ENCODE results near the gene TFF2.

Gene TFF2

DNA sequence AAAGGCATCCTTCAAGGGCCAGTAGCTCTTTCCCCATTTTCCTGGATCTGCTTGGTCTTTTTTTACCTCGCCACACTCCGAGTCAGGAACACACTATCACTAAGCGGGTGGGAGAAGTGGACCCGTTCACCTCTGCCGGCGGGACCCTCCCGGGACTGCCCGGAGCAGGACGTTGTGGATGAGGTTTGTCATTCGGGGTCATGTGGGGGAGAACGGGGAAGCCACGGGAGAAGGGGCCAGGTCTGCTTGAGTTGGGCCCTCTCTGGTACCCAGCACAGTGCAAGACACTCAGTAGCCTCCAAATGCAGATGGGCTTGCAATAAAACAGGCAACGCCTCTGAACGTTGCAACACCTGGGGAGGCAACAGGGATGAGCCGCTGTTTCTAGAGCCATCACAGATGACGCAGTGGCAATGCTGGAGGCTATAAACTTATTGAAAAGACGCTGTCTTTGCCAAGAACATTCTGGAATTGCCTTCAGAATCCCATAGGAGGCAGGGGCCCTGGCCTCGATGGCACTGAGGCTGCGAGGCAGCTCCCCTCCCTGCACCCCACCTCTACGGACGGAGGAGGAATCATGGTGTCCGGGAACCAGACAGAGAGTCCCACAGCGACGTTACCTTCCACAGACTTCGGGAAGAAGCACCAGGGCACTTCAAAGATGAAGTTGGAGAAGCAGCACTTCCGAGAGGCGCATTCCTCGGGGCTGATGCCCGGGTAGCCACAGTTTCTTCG lies 3.8 kb downstream of the TFF2 start:
- DNase-seq (ENCODE audit: low read depth) = no peak

DNA sequence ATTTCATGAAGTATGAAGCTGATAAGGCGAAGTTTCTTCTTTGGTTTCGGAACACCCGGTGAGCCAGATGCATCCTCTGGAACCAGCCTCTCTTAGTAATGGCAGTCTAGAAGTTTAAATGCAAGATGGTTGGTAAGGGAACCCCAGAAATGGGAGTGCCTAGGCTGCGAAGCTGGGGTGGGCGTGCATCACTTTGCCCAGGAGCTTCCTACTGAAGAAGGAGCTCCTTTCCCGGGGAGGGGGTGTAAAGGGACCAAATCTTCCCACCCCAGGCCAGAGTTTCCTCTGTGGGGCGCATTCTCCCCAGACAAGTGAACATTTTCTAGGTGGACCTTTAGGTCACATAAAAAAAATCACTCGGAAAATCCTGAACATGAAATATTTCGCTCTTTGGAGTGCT lies 4.4 kb downstream of the TFF2 start:
- DNase-seq (ENCODE audit: low read depth) = no peak

DNA sequence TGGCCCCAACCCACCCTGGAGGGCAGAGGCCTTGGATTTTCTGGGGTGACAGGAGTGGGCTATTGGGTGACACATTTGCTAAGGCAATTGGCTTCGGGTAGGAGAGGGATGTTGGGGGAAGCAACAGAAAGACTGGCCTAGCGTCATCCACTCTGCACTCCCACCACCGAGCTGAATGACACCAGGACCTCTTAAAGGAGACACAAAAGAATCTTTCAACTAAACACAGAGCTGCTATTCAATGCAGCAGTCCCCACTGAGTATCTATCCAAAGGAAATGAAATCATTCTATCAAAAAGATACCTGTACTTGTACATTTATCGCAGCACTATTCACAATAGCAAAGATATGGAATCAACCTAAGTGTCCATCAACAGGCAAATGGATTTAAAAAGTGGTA lies 6.2 kb downstream of the TFF2 start:
- no peak for DNase-seq (ENCODE audit: low read depth)

DNA sequence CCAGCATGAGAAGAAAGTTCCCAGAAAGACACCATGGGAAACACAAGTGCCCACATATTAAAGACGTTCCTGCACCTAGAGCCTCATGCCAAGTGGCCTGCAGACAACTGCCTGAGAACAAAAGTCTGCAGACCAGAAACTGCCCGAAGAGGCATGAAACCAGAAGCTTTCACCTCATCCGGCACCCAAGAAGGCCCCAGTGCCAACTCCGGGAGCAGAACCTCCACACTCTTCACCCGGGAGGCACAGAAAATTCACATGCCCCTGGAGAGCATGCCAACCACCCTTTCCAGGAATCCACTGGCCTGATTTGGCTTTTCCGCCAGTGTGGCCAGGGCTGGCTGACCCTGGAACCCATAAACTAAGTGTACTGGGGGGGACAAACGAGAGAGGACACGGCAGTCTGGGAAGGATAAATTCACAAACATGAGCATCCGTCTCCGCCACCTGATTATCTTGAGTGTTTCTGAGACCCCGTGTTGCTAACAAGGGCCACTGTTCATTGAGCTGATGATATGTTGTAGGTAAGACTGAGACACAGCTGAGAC lies 6.8 kb downstream of the TFF2 start:
- no peak for DNase-seq (ENCODE audit: low read depth)

DNA sequence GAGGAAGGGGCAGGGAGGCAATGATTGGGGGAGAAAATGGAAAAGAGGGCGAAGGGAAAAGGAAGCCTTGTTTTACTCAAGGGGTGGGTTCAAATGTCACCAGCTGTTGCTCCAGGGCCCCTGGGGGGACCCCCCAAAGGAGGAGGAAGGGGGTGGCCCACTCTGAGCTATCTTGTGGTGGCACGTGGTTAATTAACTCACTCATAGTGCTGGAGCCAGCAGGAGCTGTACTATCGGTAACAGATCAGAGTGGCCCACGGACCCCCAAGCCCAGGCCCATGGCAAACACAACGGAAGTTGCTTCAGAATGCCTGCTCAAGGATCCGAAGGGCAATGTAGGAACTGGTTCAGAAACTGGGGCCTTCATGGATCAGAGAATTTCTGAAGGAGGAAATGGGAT lies 7.2 kb downstream of the TFF2 start:
- DNase-seq (ENCODE audit: low read depth) = no peak

DNA sequence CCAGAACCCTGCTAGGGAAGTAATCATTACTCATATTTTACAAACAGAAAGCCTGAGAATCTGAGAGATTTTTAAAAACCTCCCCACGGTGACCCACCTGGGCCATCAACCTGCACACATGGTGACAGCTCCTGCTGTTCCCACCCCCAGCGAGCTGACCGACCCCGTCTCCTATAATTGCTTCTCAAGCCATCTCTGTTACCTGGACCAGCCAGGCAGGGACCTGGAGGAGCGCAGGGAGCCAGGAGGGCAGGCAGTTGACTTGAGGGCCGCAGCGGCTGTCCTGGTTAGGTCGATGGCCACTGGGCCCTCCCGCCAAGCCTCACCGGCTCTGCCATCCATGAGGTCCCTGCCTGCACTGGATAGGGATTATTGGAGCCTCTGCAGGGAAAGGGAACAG lies 7.7 kb downstream of the TFF2 start:
- DNase-seq (ENCODE audit: low read depth) = no peak

DNA sequence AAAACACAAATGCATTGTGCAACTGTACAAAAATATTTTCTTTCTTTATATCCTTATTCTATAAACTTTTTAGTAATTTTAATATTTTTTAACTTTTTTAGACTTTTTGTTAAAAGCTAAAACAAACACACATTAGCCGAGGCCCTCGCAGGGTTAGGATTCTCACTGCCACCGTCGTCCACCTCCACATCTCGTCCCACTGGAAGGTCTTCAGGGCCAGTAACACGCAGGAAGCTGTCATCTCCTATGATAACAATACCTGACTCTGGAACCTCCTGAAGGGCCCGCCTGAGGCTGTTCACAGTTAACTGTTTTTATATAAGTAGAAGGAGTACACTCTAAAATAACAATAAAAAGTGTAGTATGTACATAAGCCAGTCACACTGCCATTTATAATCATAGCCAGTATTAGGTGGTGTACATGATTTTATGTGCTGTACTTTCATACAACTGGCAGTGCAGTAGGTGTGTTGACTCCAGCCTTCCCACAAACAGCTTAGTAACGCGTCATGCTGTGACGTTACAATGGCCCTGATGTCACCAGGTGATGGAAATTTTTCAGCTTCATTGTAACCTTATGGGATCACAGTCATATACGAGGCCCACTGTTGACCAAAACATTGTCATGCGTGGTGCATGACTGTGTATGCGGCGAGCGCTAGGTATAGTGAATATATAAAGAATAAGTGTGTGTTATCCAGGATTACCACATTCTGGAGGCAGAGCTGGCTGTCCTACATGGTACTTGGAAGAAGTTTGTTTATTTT lies 8.8 kb downstream of the TFF2 start:
- no peak for DNase-seq (ENCODE audit: low read depth)

DNA sequence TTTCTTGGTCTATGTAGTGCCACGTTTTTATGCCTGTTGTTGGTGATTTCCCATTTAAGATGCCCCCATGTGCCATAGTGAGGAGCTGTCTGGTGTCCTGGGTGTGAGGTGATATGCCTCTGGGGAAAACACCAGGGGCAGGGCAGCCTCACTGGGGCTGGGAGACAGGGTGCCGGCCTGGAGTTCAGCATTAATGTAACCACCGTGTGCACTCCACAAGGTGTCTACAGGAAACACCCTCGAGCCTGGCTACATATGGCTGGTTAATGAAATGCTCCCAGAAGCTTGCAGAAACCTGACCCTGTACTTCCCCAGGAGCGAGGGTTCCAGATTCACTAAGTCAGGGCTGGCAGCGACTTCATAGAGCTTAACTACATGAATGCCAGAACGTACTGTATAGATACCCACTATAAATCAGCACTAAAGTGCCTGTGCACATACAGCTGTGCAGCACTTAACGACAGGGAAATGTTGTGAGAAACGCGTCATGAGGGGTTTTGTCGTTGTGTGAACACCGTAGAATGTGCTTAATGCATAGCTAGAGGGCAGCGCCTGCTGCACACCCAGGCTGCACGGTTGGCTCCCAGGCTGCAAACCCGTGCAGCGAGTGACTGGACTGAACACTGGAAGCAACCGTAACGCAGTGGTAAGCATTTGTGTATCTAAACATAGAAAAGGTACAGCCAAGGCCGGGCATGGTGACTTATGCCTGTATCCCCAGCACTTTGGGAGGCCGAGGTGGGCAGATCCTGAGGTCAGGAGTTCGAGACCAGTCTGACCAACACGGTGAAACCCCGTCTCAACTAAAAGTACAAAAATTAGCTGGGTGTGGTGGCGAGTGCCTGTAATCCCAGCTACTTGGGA lies 10.4 kb downstream of the TFF2 start:
- DNase-seq (ENCODE audit: low read depth) = no peak

DNA sequence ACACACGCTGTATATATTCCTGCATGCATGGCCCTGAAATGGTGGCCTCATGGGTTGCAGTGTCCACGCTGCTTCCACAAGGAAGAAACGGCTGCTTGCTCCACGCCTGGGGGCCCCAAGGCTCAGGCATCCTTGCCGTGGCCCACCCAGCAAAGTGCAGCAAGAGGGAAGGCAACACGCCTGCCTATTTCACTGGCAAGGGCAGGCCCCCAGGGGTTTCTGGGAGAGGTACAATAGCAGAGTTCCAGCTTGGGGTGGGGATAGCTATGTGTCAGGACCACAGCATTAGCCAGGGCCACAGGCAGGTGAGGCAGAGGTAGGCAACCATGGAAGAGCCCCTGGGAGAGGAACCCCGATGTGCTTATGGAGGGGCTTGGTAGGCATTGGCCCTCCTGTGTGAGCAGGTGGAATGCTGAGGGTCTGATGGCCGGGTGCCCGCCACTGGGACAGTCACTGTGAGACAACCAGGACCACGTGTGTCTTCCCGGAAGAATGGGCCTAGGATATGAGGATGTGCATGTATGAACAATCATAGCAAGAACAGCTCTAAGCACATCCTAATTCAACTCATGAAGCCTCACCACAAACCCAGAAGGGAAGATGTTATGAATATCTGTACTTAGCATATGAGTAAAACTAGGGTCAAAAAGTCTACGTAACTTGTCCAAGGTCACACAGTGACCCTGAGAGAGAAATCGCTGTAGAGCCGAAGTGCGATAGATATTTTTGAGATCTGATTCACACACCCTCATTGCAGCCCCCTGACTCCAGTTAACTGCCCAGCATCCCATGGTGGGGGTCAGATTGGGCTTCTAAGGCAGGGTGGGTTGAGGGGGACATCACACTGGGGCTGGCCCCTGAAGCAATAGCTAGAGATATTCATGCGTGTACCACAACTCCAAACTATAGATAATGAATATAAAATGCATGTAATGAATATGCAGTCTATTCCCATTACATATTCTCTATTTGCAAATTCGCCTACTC lies 11.8 kb downstream of the TFF2 start:
- DNase-seq (ENCODE audit: low read depth) = no peak

DNA sequence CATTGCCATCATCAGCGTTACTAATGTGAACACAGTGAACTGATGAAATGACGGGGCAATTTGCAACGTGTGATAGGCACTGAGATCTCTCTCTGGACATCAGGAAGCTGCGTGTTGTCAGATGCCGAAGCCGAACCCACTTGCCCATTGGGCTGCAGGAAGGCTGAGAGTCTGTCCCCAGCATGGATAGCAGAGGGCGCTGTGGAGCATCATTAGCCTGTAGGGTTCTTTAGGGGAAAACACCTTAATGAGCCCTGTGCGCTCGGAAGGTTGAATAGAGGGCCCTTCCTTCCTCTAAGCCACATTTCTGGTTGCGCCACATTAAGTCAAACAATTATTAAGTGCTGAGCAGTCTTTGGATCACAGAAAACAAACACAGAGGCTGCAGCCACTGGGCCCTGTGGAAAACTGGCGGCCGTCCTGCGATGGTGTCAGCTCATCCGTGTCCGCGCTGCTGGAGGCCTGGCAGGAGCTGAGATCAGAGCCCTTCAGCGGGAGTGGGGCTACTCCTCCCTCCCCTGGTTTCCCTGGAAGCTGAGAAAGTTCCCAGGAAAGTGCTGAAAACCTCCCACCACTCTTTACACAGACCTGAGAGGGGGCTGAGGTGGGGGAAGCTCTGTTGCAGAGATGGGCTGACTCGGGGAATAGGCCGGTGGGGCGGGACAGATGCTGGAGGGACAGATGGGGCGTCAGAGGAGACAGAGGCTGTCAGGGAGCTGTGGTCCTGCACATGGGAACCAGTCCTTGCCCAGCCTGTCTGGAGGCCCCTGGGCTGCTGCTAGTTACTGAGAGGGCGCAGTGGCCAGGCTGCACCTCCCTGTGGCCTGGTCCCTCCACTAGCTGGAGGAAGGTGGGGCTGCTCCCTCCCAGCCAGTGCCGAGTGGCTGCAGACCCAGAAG lies 12.7 kb downstream of the TFF2 start:
- DNase-seq (ENCODE audit: low read depth) = peak; percentile 4

DNA sequence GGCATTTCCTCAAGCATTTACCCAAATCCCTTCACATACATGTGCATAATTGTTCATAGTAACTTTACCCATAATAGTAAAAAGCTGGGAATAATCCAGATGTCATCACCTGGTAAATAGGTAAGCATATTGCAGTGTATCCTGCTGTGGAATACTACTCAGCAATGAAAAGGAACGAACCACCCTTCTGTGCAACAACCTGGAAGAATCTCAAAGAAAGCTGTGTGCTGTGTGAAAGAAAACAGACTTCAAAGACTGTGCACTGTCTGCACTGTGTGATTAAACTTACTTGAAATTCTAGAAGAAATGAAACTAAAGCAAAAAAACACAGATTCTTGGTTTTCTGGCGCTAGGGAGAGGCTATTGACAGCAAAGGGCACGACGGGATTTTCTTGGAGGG lies 13.5 kb downstream of the TFF2 start:
- DNase-seq (ENCODE audit: low read depth) = no peak

DNA sequence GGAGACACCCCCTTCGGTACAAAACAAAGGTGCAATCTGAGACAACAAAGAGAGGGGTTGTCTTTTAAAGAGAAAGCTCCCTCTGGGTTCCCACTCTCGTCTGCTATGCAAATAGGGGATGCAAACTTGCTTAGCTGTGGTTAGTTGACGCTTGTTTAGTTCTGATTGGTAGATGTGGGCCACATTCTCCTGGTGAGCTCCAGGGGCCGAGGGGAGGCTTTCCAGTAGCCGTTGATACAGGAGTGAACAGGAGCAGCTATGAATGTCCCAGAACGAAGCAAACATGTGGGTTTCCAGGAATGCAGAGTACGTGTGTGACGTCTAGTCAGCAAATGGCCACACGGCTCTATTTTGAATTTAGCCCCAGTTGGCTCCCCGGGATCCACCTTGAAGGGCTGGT lies 14.7 kb downstream of the TFF2 start:
- no peak for DNase-seq (ENCODE audit: low read depth)

DNA sequence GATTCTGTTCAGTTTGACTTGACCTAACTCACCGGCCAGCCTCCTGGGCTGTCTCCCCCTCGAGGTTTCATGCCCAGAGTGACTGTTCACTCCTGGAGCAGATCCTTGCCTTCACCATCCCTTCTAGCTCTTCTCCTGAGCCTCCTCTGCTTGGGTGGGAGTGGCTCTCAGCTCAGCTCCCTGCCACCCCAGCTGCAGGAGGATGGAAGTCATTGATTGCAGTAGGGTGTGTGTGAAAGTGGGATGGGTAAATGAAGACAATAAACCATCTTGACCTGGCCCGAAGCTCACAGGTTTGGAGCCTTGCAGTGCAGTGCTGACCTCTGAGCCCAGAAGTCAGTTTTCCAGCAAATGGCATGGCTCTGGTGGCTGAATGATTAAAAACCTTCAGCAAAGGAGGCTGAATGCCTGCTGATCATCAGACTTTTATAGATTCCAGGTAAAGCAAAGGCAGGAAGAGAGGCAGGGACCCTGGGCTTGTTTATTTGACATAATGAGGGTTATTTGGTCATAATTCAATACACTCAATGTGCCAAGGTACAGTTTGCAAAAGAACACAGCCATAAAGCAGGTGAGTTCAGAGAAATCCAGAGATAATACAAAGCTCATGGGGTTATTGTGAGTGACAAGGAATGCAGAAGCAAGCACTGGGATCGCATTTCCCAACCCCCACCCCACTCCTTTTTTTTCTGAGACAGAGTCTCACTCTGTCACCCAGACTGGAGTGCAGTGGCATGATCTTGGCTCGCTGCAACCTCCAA lies 18.1 kb downstream of the TFF2 start:
- no peak for DNase-seq (ENCODE audit: low read depth)

DNA sequence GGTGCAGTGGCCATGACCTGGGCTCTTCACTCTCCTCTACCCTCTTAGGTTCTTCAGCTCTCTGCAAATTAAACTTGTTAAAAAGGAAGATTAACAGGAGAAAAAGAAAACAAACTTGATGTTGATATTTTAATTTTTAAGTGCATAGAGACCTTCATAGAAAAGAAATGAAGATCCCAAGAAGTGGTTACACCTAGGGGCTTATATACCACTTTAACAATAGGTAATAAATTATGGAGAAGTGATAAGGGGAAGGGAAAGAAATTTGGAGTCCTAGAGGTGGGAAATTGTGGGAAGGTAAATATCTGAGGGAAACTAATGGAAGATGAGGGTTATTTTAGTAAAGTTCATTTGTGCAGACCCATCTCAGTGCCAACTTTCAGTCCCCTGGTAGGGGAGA lies 19.1 kb downstream of the TFF2 start:
- no peak for DNase-seq (ENCODE audit: low read depth)

DNA sequence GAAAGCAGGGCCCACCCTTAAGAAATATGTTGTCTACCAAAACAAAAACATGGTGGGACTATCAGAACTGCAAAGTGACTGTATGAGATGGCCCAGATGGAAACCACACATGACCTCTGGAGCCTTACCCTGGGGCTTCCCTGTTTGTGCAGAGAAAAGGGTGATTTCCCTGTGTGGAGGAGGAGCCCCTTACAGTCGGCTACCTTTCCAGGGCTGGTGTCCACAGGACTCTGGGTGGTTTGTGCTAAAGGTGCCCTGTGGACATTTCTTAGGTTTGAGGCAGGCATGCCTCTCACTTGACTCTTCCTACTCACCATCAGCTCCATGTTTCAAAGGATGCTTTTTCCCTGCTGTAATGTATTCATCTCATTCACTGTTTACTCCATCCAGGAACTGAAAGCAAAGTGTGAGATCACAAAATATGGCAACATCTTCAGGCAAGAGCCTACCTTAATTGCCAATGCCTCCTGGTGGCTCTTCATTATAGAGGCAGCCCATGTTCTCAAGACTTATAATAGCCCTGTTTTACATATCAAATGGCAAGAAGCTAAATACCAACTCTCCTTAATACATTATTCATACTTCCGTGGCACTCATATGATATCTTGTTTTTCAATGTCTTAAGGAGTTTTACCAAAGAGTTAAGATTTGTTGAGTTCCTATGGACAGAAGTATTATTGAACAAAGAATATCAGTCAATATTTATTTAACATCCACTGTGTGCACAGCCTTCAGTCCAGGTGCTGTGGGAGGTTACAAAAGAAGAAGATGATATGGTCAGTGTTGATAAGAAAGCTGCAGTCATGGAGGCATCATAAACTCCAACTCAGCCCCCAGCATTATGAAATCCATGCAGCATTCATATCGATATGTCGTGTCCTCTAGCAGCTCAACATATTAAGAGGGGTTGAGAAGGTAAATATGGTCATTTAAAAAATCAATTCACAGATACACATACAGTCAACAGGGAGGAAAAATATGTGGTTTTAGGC lies 20.1 kb downstream of the TFF2 start:
- no peak for DNase-seq (ENCODE audit: low read depth)

DNA sequence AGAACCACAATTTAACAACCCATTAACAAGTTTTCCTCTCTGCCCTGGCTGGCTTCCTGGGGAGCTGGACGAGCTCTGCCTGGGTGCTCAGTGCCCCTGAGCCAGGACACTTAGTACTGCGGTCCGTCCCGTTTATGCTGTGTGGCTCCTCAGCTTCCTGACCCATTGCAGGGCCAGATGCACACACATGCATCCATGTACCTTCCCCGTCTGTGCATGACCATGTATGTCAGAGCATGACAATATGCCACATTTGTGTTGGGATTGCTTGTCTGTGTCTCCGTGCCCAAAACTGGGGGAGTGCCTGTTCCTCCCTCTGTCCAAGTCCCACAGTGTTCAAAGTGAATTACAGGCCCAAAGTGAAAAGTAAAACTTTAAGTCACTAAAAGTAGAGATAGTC lies 25.9 kb downstream of the TFF2 start:
- no peak for DNase-seq (ENCODE audit: low read depth)

DNA sequence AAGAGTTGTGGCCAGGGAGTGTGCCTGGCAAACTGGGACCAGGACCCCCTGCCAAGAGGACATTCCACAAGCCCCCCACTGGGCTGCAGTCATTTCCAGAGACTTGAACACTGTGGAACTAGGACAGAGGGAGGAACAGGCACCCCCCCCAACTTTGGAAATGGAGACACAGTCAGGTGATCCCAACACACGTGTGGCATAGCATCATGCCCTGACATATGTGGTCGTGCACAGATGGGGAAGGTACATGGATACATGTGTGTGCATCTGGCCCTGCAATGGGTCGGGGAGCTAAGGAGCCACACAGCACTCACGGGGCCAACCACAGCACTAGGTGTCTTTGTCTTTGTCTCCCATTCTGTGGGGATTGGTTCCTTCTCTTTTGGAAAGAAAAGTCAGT lies 28.9 kb downstream of the TFF2 start:
- no peak for DNase-seq (ENCODE audit: low read depth)

DNA sequence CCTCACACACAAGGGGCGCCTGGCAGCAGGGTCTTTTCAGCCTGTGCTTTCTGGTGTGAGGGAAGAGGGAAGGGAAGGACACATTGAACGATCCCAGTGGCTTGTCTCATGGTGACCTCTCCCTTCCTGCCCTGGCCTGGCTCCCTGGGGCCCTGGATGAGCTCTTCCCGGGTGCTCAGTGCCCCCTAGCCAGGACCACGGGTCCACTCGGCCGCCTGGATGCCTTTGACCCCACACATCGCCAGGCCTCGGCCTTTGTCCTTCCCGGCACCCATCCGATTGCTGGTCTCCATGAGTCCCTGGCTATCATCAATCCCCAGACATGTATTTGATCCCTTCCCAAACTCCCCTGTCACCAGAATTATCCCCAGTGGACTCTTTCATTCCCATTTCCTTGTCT lies 29.6 kb downstream of the TFF2 start:
- DNase-seq (ENCODE audit: low read depth) = no peak
